DMS53 treated with DMSO at 0.1 percent for 48 hours (cell line): ENCODE data around the gene TNFAIP2.
"Not testable (repeated sequence)": the region's sequence is repeated elsewhere in the genome, so short reads cannot be mapped to it uniquely, and the experiment has no call there.

Experiments
- DNase-seq: peaks from one replicate; lab custom pipeline; 2025; ENCODE audit not compliant: unreplicated experiment; lab: John Stamatoyannopoulos, UW

The TNFAIP2 gene

GRCh38 chr14:103107455-103107854 lies 15.8 kb upstream of the TNFAIP2 start:
- no peak for DNase-seq

GRCh38 chr14:103107941-103108748 lies 15.1 kb upstream of the TNFAIP2 start:
- no peak for DNase-seq

GRCh38 chr14:103108749-103109207 lies 14.5 kb upstream of the TNFAIP2 start:
- DNase-seq = no peak

- DNase-seq = no peak
Measured at GRCh38 chr14:103109535-103110441, 13.5 kb upstream of the TNFAIP2 start.

GRCh38 chr14:103110681-103111231 lies 12.5 kb upstream of the TNFAIP2 start:
- no peak for DNase-seq

GRCh38 chr14:103111232-103111868 lies 11.9 kb upstream of the TNFAIP2 start:
- no peak for DNase-seq

- no peak for DNase-seq
Measured at GRCh38 chr14:103112400-103113243, 10.6 kb upstream of the TNFAIP2 start.

- no peak for DNase-seq
Measured at GRCh38 chr14:103113303-103113702, 10.0 kb upstream of the TNFAIP2 start.

- DNase-seq = no peak
Measured at GRCh38 chr14:103113774-103114173, 9.5 kb upstream of the TNFAIP2 start.

GRCh38 chr14:103115086-103115679 lies 8.1 kb upstream of the TNFAIP2 start:
- DNase-seq = not testable (repeated sequence)

GRCh38 chr14:103115845-103116572 lies 7.3 kb upstream of the TNFAIP2 start:
- no peak for DNase-seq

GRCh38 chr14:103116636-103117035 lies 6.6 kb upstream of the TNFAIP2 start:
- DNase-seq = no peak

GRCh38 chr14:103117499-103117898 lies 5.8 kb upstream of the TNFAIP2 start:
- not testable (repeated sequence) for DNase-seq

- no peak for DNase-seq
Measured at GRCh38 chr14:103118018-103118662, 5.1 kb upstream of the TNFAIP2 start.

GRCh38 chr14:103118663-103119404 lies 4.4 kb upstream of the TNFAIP2 start:
- DNase-seq = no peak

GRCh38 chr14:103119527-103119926 lies 3.7 kb upstream of the TNFAIP2 start:
- not testable (repeated sequence) for DNase-seq

- DNase-seq = no peak
Measured at GRCh38 chr14:103121121-103121845, 2.0 kb upstream of the TNFAIP2 start.
